ENCODE data around the gene TBX3.
"Not testable (repeated sequence)": the region's sequence is repeated elsewhere in the genome, so short reads cannot be mapped to it uniquely, and the experiment has no call there.

Gene TBX3

GRCh38 chr12:114684098-114684869, at the start of gene TBX3:
TBX3 (minus strand) TSS chr12:114684175; CDS start chr12:114683200, 975 bp downstream.
- no peak within 1 kb of the TSS for H2AFZ ChIP-seq (ENCODE audit: low read depth, low read length)
- no peaks in the 10 kb centered on the region for H3K4me1 ChIP-seq (ENCODE audit: low read length)
- TF ChIP-seq EZH2phosphoT487 (IDR thresholded peaks at IDR 0.05; ENCODE audit: low read depth) (no peak), CTCF (IDR thresholded peaks at IDR 0.05; ENCODE audit: low read depth, low read length) (no peak)
- H4K20me1 ChIP-seq (ENCODE audit: insufficient read depth, low read length): no peaks in the 10 kb centered on the region
- H3K4me3 ChIP-seq (ENCODE audit: low read length): no peak within 1 kb of the TSS
- no peak within 1 kb of the TSS for H3K4me2 ChIP-seq (ENCODE audit: low read length)
- H3K9ac ChIP-seq (ENCODE audit: low read length): no peak within 1 kb of the TSS
- no peak within 1 kb of the TSS for H3K27ac ChIP-seq (ENCODE audit: low read length)
- H3K36me3 ChIP-seq (replicated peaks; ENCODE audit: low read depth, low read length): no peaks in the 10 kb centered on the region
- no peaks in the 10 kb centered on the region for H3K79me2 ChIP-seq (ENCODE audit: low read length)
- no peaks in the 10 kb centered on the region; the same call in 1 of the 2 replicates for H3K9me3 ChIP-seq (ENCODE audit: insufficient read depth, low read length)
- peaks cover 3% of the 10 kb centered on the region; the same call in 1 of the 2 replicates for H3K27me3 ChIP-seq (ENCODE audit: low read depth, low read length)

- H3K36me3 ChIP-seq (replicated peaks; ENCODE audit: low read depth, low read length): no peaks in the 10 kb centered on the region
These were observed 48.6 kb upstream of the TBX3 start for GRCh38 chr12:114732426-114733030.

GRCh38 chr12:114729731-114730130, 45.8 kb upstream of the TBX3 start:
- H3K4me2 ChIP-seq (ENCODE audit: low read length): no peak overlapping the region
- no peaks in the 10 kb centered on the region for H3K4me1 ChIP-seq (ENCODE audit: low read length)
- no peaks in the 10 kb centered on the region for H4K20me1 ChIP-seq (ENCODE audit: insufficient read depth, low read length)
- no peak overlapping the region for H2AFZ ChIP-seq (ENCODE audit: low read depth, low read length)
- H3K36me3 ChIP-seq (replicated peaks; ENCODE audit: low read depth, low read length): no peaks in the 10 kb centered on the region
- H3K79me2 ChIP-seq (ENCODE audit: low read length): no peaks in the 10 kb centered on the region
- H3K27me3 ChIP-seq (ENCODE audit: low read depth, low read length): no peaks in the 10 kb centered on the region
- H3K9me3 ChIP-seq (ENCODE audit: insufficient read depth, low read length): no peaks in the 10 kb centered on the region
- no peak overlapping the region for H3K9ac ChIP-seq (ENCODE audit: low read length)
- no peak overlapping the region for H3K4me3 ChIP-seq (ENCODE audit: low read length)
- H3K27ac ChIP-seq (ENCODE audit: low read length): no peak overlapping the region
- TF ChIP-seq EZH2phosphoT487 (IDR thresholded peaks at IDR 0.05; ENCODE audit: low read depth): no peak
- no peak for TF ChIP-seq CTCF (IDR thresholded peaks at IDR 0.05; ENCODE audit: low read depth, low read length)

More at GRCh38 chr12:114732426-114733030, 48.6 kb upstream of the TBX3 start:
- no peaks in the 10 kb centered on the region for H3K79me2 ChIP-seq (ENCODE audit: low read length)
- no peak overlapping the region for H3K4me2 ChIP-seq (ENCODE audit: low read length)
- H4K20me1 ChIP-seq (ENCODE audit: insufficient read depth, low read length): no peaks in the 10 kb centered on the region
- no peak for TF ChIP-seq CTCF (IDR thresholded peaks at IDR 0.05; ENCODE audit: low read depth, low read length)
- TF ChIP-seq EZH2phosphoT487 (IDR thresholded peaks at IDR 0.05; ENCODE audit: low read depth): no peak
- H3K4me1 ChIP-seq (ENCODE audit: low read length): no peaks in the 10 kb centered on the region
- no peak overlapping the region for H2AFZ ChIP-seq (ENCODE audit: low read depth, low read length)
- no peaks in the 10 kb centered on the region for H3K27me3 ChIP-seq (ENCODE audit: low read depth, low read length)
- H3K9me3 ChIP-seq (ENCODE audit: insufficient read depth, low read length): no peaks in the 10 kb centered on the region
- no peak overlapping the region for H3K9ac ChIP-seq (ENCODE audit: low read length)
- H3K27ac ChIP-seq (ENCODE audit: low read length): no peak overlapping the region
- no peak overlapping the region for H3K4me3 ChIP-seq (ENCODE audit: low read length)

GRCh38 chr12:114726092-114726710, 42.2 kb upstream of the TBX3 start:
- H3K27me3 ChIP-seq (ENCODE audit: low read depth, low read length): no peaks in the 10 kb centered on the region
- H3K27ac ChIP-seq (ENCODE audit: low read length): no peak overlapping the region
- no peak overlapping the region for H3K9ac ChIP-seq (ENCODE audit: low read length)
- H2AFZ ChIP-seq (ENCODE audit: low read depth, low read length): no peak overlapping the region
- no peak for TF ChIP-seq CTCF (IDR thresholded peaks at IDR 0.05; ENCODE audit: low read depth, low read length)
- no peak for TF ChIP-seq EZH2phosphoT487 (IDR thresholded peaks at IDR 0.05; ENCODE audit: low read depth)
- no peak overlapping the region for H3K4me2 ChIP-seq (ENCODE audit: low read length)
- H3K4me1 ChIP-seq (ENCODE audit: low read length): no peaks in the 10 kb centered on the region
- H3K36me3 ChIP-seq (replicated peaks; ENCODE audit: low read depth, low read length): no peaks in the 10 kb centered on the region
- H3K4me3 ChIP-seq (ENCODE audit: low read length): no peak overlapping the region
- H3K9me3 ChIP-seq (ENCODE audit: insufficient read depth, low read length): no peaks in the 10 kb centered on the region
- no peaks in the 10 kb centered on the region for H3K79me2 ChIP-seq (ENCODE audit: low read length)
- H4K20me1 ChIP-seq (ENCODE audit: insufficient read depth, low read length): no peaks in the 10 kb centered on the region

GRCh38 chr12:114722176-114722575, 38.2 kb upstream of the TBX3 start:
- not testable (repeated sequence) for H2AFZ ChIP-seq (ENCODE audit: low read depth, low read length); H3K4me3 ChIP-seq (ENCODE audit: low read length); H3K27ac ChIP-seq (ENCODE audit: low read length); H3K36me3 ChIP-seq (replicated peaks; ENCODE audit: low read depth, low read length); H4K20me1 ChIP-seq (ENCODE audit: insufficient read depth, low read length); H3K4me1 ChIP-seq (ENCODE audit: low read length); H3K79me2 ChIP-seq (ENCODE audit: low read length); H3K9me3 ChIP-seq (ENCODE audit: insufficient read depth, low read length); H3K9ac ChIP-seq (ENCODE audit: low read length); H3K27me3 ChIP-seq (ENCODE audit: low read depth, low read length); H3K4me2 ChIP-seq (ENCODE audit: low read length)
